BE2C (cell line): Measurements from ENCODE around the gene CDC25B.

Experiments
- DNase-seq: peaks from one replicate; pipeline ENCODE4 v3.0.0-alpha.2; 2020
- H3K27me3 ChIP-seq: fragments of 250-450 bp; sonication (Bioruptor Pico); 2 replicates; pipeline ENCODE4 v1.5.1; 2020; ENCODE audit warnings: mild to moderate bottlenecking
- H3K36me3 ChIP-seq: fragments of 250-450 bp; sonication (Bioruptor Pico); 2 replicates; pipeline ENCODE4 v1.5.1; 2020; ENCODE audit warnings: mild to moderate bottlenecking
- H3K4me1 ChIP-seq: fragments of 250-450 bp; sonication (Bioruptor Pico); 2 replicates; pipeline ENCODE4 v1.5.1; 2020
- H3K4me3 ChIP-seq: 2 replicates; pipeline ENCODE4 v1.5.1; 2011; ENCODE audit warnings: low read depth, low read length
- H3K9me3 ChIP-seq: fragments of 250-450 bp; sonication (Bioruptor Pico); 2 replicates; pipeline ENCODE4 v1.5.1; 2020
- CTCF ChIP-seq: IDR thresholded peaks from 2 replicates; pipeline ENCODE4 v1.5.1; 2012; ENCODE audit warnings: mild to moderate bottlenecking, low read depth, low read length

The CDC25B gene

GRCh38 chr20:3783068-3783489 lies 13.0 kb upstream of the CDC25B start:
- TF ChIP-seq CTCF, result no peak
- no peak overlapping the region for H3K4me3 ChIP-seq
- H3K9me3 ChIP-seq, result no peaks in the 10 kb centered on the region
- H3K27me3 ChIP-seq, result peaks cover 3% of the 10 kb centered on the region
- no peak for DNase-seq
- H3K4me1 ChIP-seq, result no peaks in the 10 kb centered on the region; the same call in 1 of the 2 replicates
- H3K36me3 ChIP-seq, result peaks cover 9% of the 10 kb centered on the region

GRCh38 chr20:3783511-3784195 lies 12.5 kb upstream of the CDC25B start:
- peaks cover 3% of the 10 kb centered on the region for H3K4me1 ChIP-seq
- no peak for TF ChIP-seq CTCF
- H3K9me3 ChIP-seq, result no peaks in the 10 kb centered on the region
- H3K27me3 ChIP-seq, result no peaks in the 10 kb centered on the region
- DNase-seq, result no peak
- H3K4me3 ChIP-seq, result no peak overlapping the region
- peaks cover 9% of the 10 kb centered on the region for H3K36me3 ChIP-seq

GRCh38 chr20:3784216-3784853 lies 11.8 kb upstream of the CDC25B start:
- H3K4me3 ChIP-seq, result peak overlapping the region; percentile 84
- H3K27me3 ChIP-seq, result no peaks in the 10 kb centered on the region
- H3K4me1 ChIP-seq, result peaks cover 8% of the 10 kb centered on the region
- peak; percentile 10 for DNase-seq
- TF ChIP-seq CTCF, result no peak
- H3K9me3 ChIP-seq, result no peaks in the 10 kb centered on the region
- H3K36me3 ChIP-seq, result peaks cover 9% of the 10 kb centered on the region

GRCh38 chr20:3784863-3785239 lies 11.3 kb upstream of the CDC25B start:
- no peak for TF ChIP-seq CTCF
- Histone ChIP-seq H3K4me3 (peak overlapping the region; percentile 84), H3K4me1 (peaks cover 8% of the 10 kb centered on the region)

GRCh38 chr20:3785240-3786125 lies 10.6 kb upstream of the CDC25B start:
- Histone ChIP-seq H3K4me1 (peaks cover 8% of the 10 kb centered on the region), H3K27me3 (no peaks in the 10 kb centered on the region), H3K4me3 (peak overlapping the region; percentile 84), H3K9me3 (no peaks in the 10 kb centered on the region), H3K36me3 (peaks cover 9% of the 10 kb centered on the region)
- DNase-seq, result peak; percentile 49
- no peak for TF ChIP-seq CTCF

More at GRCh38 chr20:3784863-3785239, 11.3 kb upstream of the CDC25B start:
- Histone ChIP-seq H3K9me3 (no peaks in the 10 kb centered on the region), H3K27me3 (no peaks in the 10 kb centered on the region), H3K36me3 (peaks cover 9% of the 10 kb centered on the region)
- DNase-seq, result no peak
